H1 (cell line): ENCODE data around the gene CCDC192.

Source experiments
- ATF3 ChIP-seq: IDR thresholded peaks from 2 replicates; pipeline ENCODE4 v1.6.1; 2011; ENCODE audit warnings: low read depth, mild to moderate bottlenecking, low read length; ENCODE audit not compliant: insufficient read depth
- CHD1 ChIP-seq: IDR thresholded peaks from 2 replicates; pipeline ENCODE4 v1.6.1; 2012; ENCODE audit warnings: low read depth, low read length, improper control_type of control experiment
- CTCF ChIP-seq, 3 experiments: IDR thresholded peaks; 1 replicate in 2 of 3; 2 replicates in 1 of 3; pipeline versions ENCODE4 v1.5.1 to v1.6.1; 2011; ENCODE audit warnings: low read length in 3 of 3, mild to moderate bottlenecking in 3 of 3, inconsistent platforms in 2 of 3, low read depth in 1 of 3, moderate library complexity in 1 of 3; ENCODE audit not compliant: insufficient read depth in 1 of 3; ENCODE audit errors: control extremely low read depth in 1 of 3
- JUND ChIP-seq: IDR thresholded peaks from 2 replicates; pipeline ENCODE4 v1.6.1; 2011; ENCODE audit warnings: mild to moderate bottlenecking, improper control_type of control experiment, low read length
- MAX ChIP-seq: IDR thresholded peaks from 2 replicates; pipeline ENCODE4 v1.6.1; 2012; ENCODE audit warnings: inconsistent platforms
- PHF8 ChIP-seq: fragments of 200-600 bp; sonication (generic); conservative IDR thresholded peaks from 2 replicates; pipeline ENCODE4 v1.7.1; 2012; ENCODE audit warnings: low read depth, mild to moderate bottlenecking, inconsistent platforms, low read length, moderate library complexity
- RAD21 ChIP-seq, 2 experiments: IDR thresholded peaks in 1 of 2; conservative IDR thresholded peaks in 1 of 2; 2 replicates each; pipeline ENCODE4 v1.6.1; 2011; ENCODE audit warnings: low read depth in 2 of 2, low read length in 2 of 2, improper control_type of control experiment in 1 of 2, inconsistent platforms in 1 of 2, mild to moderate bottlenecking in 1 of 2, moderate library complexity in 1 of 2
- YY1 ChIP-seq: IDR thresholded peaks from 2 replicates; pipeline ENCODE4 v1.6.1; 2011; ENCODE audit warnings: low read depth, mild to moderate bottlenecking, low read length
- ZNF274 ChIP-seq: IDR thresholded peaks from 2 replicates; pipeline ENCODE4 v1.7.0; 2012; ENCODE audit warnings: low read length, borderline replicate concordance; ENCODE audit errors: extremely low read depth

- TF ChIP-seq JUND: no peak
- no peak for TF ChIP-seq CHD1
- no peak for TF ChIP-seq PHF8
- TF ChIP-seq ZNF274: no peak
- no peak for TF ChIP-seq RAD21 (IDR thresholded peaks at IDR 0.05 in 1 of 2, conservative IDR thresholded peaks at IDR 0.05 in 1 of 2; ENCODE audit: low read depth in 2 of 2, low read length in 2 of 2)
- TF ChIP-seq YY1: no peak
- TF ChIP-seq ATF3: no peak
- TF ChIP-seq CTCF (IDR thresholded peaks at IDR 0.05; ENCODE audit: control extremely low read depth in 1 of 3, insufficient read depth in 1 of 3, low read depth in 1 of 3, low read length in 3 of 3): no peak
- TF ChIP-seq MAX: no peak
Measured at GRCh38 chr5:127925916-127926315, 222.7 kb downstream of the CCDC192 start.
